ENCODE measurements around the gene FATE1.

GRCh38 chrX:151727346-151727745 is 11.5 kb downstream of the FATE1 start:
- no peak for TF ChIP-seq CTCF (conservative IDR thresholded peaks at IDR 0.05 in 1 of 2, IDR thresholded peaks at IDR 0.05 in 1 of 2; ENCODE audit: extremely low read depth in 1 of 2, insufficient read depth in 1 of 2, low read depth in 1 of 2, low read length in 2 of 2)
- TF ChIP-seq EZH2 (IDR thresholded peaks at IDR 0.05; ENCODE audit: borderline replicate concordance, low read length): no peak

All from mammary epithelial cell (primary cell).